Measurements from ENCODE around the gene ADCY4. TPM values are rescaled to one million over a fixed set of nuclear protein-coding genes. Genes with fewer than 3 reads are reported as not detected.

ADCY4 gene
- total and polyA plus RNA-seq, 2 of the 13 experiments (the other 11 are each of a cell fraction or from before 2014, with no cell fraction given) = 0.03 TPM; not detected in 1

DNA sequence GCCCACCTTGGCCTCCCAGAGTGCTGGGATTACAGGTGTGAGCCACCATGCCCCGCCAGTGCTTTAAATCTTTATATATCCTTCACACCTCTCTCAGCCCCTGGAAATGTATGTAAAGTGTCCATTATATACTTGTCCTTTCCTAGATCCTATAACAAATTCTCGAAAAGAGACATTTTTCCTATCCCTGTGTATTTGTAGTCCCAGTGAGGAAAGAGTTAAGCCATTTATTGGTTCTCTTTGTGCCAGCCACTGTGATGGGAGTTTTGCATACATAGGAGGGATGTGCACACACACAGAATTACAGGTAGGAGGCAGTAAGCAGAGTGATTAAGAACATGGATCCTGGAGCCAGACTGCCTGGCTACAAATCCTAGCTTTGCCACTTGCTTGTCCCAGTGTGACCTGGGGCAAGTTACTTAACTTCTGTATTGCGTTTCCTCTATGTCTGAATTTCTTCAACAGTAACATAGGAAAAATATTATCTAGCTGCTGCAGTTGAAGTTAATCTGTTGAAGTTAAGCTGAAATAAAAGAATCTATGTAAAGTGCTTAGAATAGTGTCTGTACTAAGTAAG, 61.4 kb downstream of the ADCY4 start (continued):
- no peak for TF ChIP-seq RFX1 (IDR thresholded peaks at IDR 0.05)
- TF ChIP-seq IKZF1 (IDR thresholded peaks at IDR 0.05) = no peak
- no peak for TF ChIP-seq SP4 (CRISPR knock-in tag; IDR thresholded peaks at IDR 0.05)
- TF ChIP-seq NPAS2 (CRISPR knock-in tag; IDR thresholded peaks at IDR 0.05; ENCODE audit: borderline replicate concordance) = 0 out of 2 replicates have a peak, but pooled peaks have one; percentile 71
- no peak for TF ChIP-seq ZNF83 (CRISPR knock-in tag; IDR thresholded peaks at IDR 0.05; ENCODE audit: borderline replicate concordance)
- TF ChIP-seq RBFOX2 (IDR thresholded peaks at IDR 0.05; ENCODE audit: low read depth, low read length) = no peak
- TF ChIP-seq, protein P1, sequence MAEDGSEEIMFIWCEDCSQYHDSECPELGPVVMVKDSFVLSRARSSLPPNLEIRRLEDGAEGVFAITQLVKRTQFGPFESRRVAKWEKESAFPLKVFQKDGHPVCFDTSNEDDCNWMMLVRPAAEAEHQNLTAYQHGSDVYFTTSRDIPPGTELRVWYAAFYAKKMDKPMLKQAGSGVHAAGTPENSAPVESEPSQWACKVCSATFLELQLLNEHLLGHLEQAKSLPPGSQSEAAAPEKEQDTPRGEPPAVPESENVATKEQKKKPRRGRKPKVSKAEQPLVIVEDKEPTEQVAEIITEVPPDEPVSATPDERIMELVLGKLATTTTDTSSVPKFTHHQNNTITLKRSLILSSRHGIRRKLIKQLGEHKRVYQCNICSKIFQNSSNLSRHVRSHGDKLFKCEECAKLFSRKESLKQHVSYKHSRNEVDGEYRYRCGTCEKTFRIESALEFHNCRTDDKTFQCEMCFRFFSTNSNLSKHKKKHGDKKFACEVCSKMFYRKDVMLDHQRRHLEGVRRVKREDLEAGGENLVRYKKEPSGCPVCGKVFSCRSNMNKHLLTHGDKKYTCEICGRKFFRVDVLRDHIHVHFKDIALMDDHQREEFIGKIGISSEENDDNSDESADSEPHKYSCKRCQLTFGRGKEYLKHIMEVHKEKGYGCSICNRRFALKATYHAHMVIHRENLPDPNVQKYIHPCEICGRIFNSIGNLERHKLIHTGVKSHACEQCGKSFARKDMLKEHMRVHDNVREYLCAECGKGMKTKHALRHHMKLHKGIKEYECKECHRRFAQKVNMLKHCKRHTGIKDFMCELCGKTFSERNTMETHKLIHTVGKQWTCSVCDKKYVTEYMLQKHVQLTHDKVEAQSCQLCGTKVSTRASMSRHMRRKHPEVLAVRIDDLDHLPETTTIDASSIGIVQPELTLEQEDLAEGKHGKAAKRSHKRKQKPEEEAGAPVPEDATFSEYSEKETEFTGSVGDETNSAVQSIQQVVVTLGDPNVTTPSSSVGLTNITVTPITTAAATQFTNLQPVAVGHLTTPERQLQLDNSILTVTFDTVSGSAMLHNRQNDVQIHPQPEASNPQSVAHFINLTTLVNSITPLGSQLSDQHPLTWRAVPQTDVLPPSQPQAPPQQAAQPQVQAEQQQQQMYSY (CRISPR knock-in tag; IDR thresholded peaks at IDR 0.05) = no peak
- no peak for TF ChIP-seq HOXD1 (CRISPR knock-in tag; IDR thresholded peaks at IDR 0.05)
- TF ChIP-seq, protein P2, sequence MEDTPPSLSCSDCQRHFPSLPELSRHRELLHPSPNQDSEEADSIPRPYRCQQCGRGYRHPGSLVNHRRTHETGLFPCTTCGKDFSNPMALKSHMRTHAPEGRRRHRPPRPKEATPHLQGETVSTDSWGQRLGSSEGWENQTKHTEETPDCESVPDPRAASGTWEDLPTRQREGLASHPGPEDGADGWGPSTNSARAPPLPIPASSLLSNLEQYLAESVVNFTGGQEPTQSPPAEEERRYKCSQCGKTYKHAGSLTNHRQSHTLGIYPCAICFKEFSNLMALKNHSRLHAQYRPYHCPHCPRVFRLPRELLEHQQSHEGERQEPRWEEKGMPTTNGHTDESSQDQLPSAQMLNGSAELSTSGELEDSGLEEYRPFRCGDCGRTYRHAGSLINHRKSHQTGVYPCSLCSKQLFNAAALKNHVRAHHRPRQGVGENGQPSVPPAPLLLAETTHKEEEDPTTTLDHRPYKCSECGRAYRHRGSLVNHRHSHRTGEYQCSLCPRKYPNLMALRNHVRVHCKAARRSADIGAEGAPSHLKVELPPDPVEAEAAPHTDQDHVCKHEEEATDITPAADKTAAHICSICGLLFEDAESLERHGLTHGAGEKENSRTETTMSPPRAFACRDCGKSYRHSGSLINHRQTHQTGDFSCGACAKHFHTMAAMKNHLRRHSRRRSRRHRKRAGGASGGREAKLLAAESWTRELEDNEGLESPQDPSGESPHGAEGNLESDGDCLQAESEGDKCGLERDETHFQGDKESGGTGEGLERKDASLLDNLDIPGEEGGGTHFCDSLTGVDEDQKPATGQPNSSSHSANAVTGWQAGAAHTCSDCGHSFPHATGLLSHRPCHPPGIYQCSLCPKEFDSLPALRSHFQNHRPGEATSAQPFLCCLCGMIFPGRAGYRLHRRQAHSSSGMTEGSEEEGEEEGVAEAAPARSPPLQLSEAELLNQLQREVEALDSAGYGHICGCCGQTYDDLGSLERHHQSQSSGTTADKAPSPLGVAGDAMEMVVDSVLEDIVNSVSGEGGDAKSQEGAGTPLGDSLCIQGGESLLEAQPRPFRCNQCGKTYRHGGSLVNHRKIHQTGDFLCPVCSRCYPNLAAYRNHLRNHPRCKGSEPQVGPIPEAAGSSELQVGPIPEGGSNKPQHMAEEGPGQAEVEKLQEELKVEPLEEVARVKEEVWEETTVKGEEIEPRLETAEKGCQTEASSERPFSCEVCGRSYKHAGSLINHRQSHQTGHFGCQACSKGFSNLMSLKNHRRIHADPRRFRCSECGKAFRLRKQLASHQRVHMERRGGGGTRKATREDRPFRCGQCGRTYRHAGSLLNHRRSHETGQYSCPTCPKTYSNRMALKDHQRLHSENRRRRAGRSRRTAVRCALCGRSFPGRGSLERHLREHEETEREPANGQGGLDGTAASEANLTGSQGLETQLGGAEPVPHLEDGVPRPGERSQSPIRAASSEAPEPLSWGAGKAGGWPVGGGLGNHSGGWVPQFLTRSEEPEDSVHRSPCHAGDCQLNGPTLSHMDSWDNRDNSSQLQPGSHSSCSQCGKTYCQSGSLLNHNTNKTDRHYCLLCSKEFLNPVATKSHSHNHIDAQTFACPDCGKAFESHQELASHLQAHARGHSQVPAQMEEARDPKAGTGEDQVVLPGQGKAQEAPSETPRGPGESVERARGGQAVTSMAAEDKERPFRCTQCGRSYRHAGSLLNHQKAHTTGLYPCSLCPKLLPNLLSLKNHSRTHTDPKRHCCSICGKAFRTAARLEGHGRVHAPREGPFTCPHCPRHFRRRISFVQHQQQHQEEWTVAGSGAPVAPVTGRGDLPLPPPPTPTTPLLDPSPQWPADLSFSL (CRISPR knock-in tag; IDR thresholded peaks at IDR 0.05) = no peak
- TF ChIP-seq, protein P3, sequence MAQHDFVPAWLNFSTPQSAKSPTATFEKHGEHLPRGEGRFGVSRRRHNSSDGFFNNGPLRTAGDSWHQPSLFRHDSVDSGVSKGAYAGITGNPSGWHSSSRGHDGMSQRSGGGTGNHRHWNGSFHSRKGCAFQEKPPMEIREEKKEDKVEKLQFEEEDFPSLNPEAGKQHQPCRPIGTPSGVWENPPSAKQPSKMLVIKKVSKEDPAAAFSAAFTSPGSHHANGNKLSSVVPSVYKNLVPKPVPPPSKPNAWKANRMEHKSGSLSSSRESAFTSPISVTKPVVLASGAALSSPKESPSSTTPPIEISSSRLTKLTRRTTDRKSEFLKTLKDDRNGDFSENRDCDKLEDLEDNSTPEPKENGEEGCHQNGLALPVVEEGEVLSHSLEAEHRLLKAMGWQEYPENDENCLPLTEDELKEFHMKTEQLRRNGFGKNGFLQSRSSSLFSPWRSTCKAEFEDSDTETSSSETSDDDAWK (CRISPR knock-in tag; IDR thresholded peaks at IDR 0.05) = no peak
- TF ChIP-seq PHF5A (CRISPR knock-in tag; IDR thresholded peaks at IDR 0.05; ENCODE audit: low read depth, unreplicated experiment) = no peak
- TF ChIP-seq HMG20B (CRISPR knock-in tag; conservative IDR thresholded peaks at IDR 0.05) = no peak
- TF ChIP-seq ZNF572 (CRISPR knock-in tag; IDR thresholded peaks at IDR 0.05) = no peak
- TF ChIP-seq PPARG (CRISPR knock-in tag; conservative IDR thresholded peaks at IDR 0.05) = no peak
- no peak for TF ChIP-seq ZMYM4 (CRISPR knock-in tag; IDR thresholded peaks at IDR 0.05)
- TF ChIP-seq, protein P4, sequence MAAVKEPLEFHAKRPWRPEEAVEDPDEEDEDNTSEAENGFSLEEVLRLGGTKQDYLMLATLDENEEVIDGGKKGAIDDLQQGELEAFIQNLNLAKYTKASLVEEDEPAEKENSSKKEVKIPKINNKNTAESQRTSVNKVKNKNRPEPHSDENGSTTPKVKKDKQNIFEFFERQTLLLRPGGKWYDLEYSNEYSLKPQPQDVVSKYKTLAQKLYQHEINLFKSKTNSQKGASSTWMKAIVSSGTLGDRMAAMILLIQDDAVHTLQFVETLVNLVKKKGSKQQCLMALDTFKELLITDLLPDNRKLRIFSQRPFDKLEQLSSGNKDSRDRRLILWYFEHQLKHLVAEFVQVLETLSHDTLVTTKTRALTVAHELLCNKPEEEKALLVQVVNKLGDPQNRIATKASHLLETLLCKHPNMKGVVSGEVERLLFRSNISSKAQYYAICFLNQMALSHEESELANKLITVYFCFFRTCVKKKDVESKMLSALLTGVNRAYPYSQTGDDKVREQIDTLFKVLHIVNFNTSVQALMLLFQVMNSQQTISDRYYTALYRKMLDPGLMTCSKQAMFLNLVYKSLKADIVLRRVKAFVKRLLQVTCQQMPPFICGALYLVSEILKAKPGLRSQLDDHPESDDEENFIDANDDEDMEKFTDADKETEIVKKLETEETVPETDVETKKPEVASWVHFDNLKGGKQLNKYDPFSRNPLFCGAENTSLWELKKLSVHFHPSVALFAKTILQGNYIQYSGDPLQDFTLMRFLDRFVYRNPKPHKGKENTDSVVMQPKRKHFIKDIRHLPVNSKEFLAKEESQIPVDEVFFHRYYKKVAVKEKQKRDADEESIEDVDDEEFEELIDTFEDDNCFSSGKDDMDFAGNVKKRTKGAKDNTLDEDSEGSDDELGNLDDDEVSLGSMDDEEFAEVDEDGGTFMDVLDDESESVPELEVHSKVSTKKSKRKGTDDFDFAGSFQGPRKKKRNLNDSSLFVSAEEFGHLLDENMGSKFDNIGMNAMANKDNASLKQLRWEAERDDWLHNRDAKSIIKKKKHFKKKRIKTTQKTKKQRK (IDR thresholded peaks at IDR 0.05; ENCODE audit: low read length) = no peak

Measured in HepG2 (cell line).